HepG2 (cell line): ENCODE data around the gene ALK. TPM values are rescaled to one million over a fixed set of nuclear protein-coding genes. Genes with fewer than 3 reads are reported as not detected.

Experiments used
- ATAC-seq: fragments of 200-7000 bp; cut with Tn5 transposase; 3 replicates; pipeline ENCODE4 v1.9.1; 2020; ENCODE audit warnings: mild to moderate bottlenecking, moderate library complexity
- BruUV-seq: library from RNA; stranded (reverse); fragments of 400-500 nt; replicated peaks from 2 replicates; lab custom pipeline; 2021; lab: Mats Ljungman, UMichigan
- CTCF ChIA-PET: fragments of 300-600 bp; formaldehyde crosslinking; extraction: SDS; loops from one replicate; lab custom pipeline; 2021; ENCODE audit warnings: low total read pairs, inconsistent platforms, low intra/inter-chr PET ratio; lab: Yijun Ruan, JAX
- POLR2A ChIA-PET: fragments of 350-600 bp; sonication (Branson Sonifier 250); formaldehyde crosslinking; loops from one replicate; lab custom pipeline; 2020; ENCODE audit warnings: antibody characterized with exemption, inconsistent platforms; lab: Yijun Ruan, JAX
- DNase-seq: peaks from one replicate; pipeline ENCODE4 v3.0.0-alpha.2; 2015; ENCODE audit warnings: low spot score
- FAIRE-seq: peaks from 3 replicates; lab custom pipeline; 2011; peaks lifted over from hg19 to GRCh38; lab: Jason Lieb, UNC
- H2AFZ ChIP-seq: one replicate; pipeline ENCODE4 v1.6.1; 2011; ENCODE audit warnings: low read length, inconsistent platforms
- H3K27ac ChIP-seq: fragments of 300-600 bp; 3 replicates; pipeline ENCODE4 v1.8.0; 2011; ENCODE audit warnings: mixed run types, mild to moderate bottlenecking, mixed read lengths, low read length, inconsistent platforms; ENCODE audit not compliant: insufficient read depth; ENCODE audit errors: extremely low read length
- H3K27me3 ChIP-seq, 2 experiments: fragments of 200-600 bp in 1 of 2; 2 replicates in 1 of 2; 3 replicates in 1 of 2; pipeline versions ENCODE4 v1.6.0 to v1.8.0; 2011; ENCODE audit warnings: low read length in 2 of 2, mild to moderate bottlenecking in 2 of 2, moderate library complexity in 2 of 2, inconsistent platforms in 1 of 2; ENCODE audit not compliant: insufficient read depth in 2 of 2, control insufficient read depth in 1 of 2
- H3K36me3 ChIP-seq, 2 experiments: fragments of 200-600 bp in 1 of 2; replicated peaks in 1 of 2; 2 replicates in 1 of 2; 3 replicates in 1 of 2; pipeline versions ENCODE4 v1.5.1 to v1.8.0; 2011; ENCODE audit warnings: low read length in 2 of 2, inconsistent platforms in 1 of 2; ENCODE audit not compliant: insufficient read depth in 2 of 2, control insufficient read depth in 1 of 2
- H3K4me1 ChIP-seq: 2 replicates; pipeline ENCODE4 v1.5.1; 2012; ENCODE audit warnings: low read length, inconsistent platforms; ENCODE audit not compliant: insufficient read depth
- H3K4me2 ChIP-seq: 2 replicates; pipeline ENCODE4 v1.6.0; 2011; ENCODE audit warnings: low read depth, low read length, inconsistent platforms
- H3K4me3 ChIP-seq, 3 experiments: fragments of 200-600 bp in 1 of 3; sonication (generic), shearing (Covaris generic) in 1 of 3; replicated peaks in 1 of 3; 2 replicates each; pipeline ENCODE4 v1.5.1; 2011 to 2016; ENCODE audit warnings: low read length in 3 of 3, inconsistent platforms in 2 of 3, low read depth in 2 of 3, mild to moderate bottlenecking in 2 of 3, control low read depth in 1 of 3, mixed read lengths in 1 of 3; ENCODE audit not compliant: insufficient read depth in 1 of 3
- H3K79me2 ChIP-seq: one replicate; pipeline ENCODE4 v1.6.1; 2011; ENCODE audit warnings: low read length, inconsistent platforms; ENCODE audit not compliant: insufficient read depth
- H3K9ac ChIP-seq: 2 replicates; pipeline ENCODE4 v1.6.0; 2011; ENCODE audit warnings: mild to moderate bottlenecking, low read depth, low read length, inconsistent platforms; ENCODE audit not compliant: insufficient read depth
- H3K9me3 ChIP-seq: 2 replicates; pipeline ENCODE4 v1.5.1; 2012; ENCODE audit warnings: mild to moderate bottlenecking, low read length
- H4K20me1 ChIP-seq: 2 replicates; pipeline ENCODE4 v1.6.0; 2011; ENCODE audit warnings: inconsistent platforms, mild to moderate bottlenecking, low read length, moderate library complexity; ENCODE audit not compliant: insufficient read depth
- ATRX ChIP-seq: sonication (generic); formaldehyde crosslinking; IDR thresholded peaks from 2 replicates; pipeline ENCODE4 v1.4.0; 2020; ENCODE audit warnings: missing genetic modification reagents, borderline replicate concordance
- CBX5 ChIP-seq: sonication (generic); formaldehyde crosslinking; IDR thresholded peaks from 2 replicates; pipeline ENCODE4 v1.4.0; 2020; ENCODE audit warnings: missing genetic modification reagents, borderline replicate concordance
- CHD2 ChIP-seq: IDR thresholded peaks from 2 replicates; pipeline ENCODE4 v1.6.1; 2011; ENCODE audit warnings: low read depth, low read length, improper control_type of control experiment
- KAT2B ChIP-seq: fragments of 150-350 bp; IDR thresholded peaks from 2 replicates; pipeline ENCODE4 v1.6.1; 2014; ENCODE audit warnings: low read depth, low read length, borderline replicate concordance
- KLF13 ChIP-seq: sonication (generic); formaldehyde crosslinking; IDR thresholded peaks from 2 replicates; pipeline ENCODE4 v1.4.0; 2020; ENCODE audit warnings: mild to moderate bottlenecking, missing genetic modification reagents
- MIER2 ChIP-seq: IDR thresholded peaks from 2 replicates; pipeline ENCODE4 v1.6.1; 2016; ENCODE audit warnings: missing biosample characterization, missing genetic modification reagents
- NFATC3 ChIP-seq: sonication (generic); formaldehyde crosslinking; IDR thresholded peaks from 2 replicates; pipeline ENCODE4 v1.5.1; 2020; ENCODE audit warnings: mild to moderate bottlenecking, missing genetic modification reagents
- NR1H2 ChIP-seq: sonication (generic); formaldehyde crosslinking; IDR thresholded peaks from 2 replicates; pipeline ENCODE4 v1.8.1; 2022; ENCODE audit warnings: low read depth, missing genetic modification reagents, borderline replicate concordance
- RORA ChIP-seq: sonication (generic); formaldehyde crosslinking; IDR thresholded peaks from 2 replicates; pipeline ENCODE4 v1.5.0; 2020; ENCODE audit warnings: mild to moderate bottlenecking, missing genetic modification reagents, moderate library complexity
- ZFY ChIP-seq: sonication (generic); formaldehyde crosslinking; IDR thresholded peaks from 2 replicates; pipeline ENCODE4 v1.4.0; 2020; ENCODE audit warnings: missing genetic modification reagents
- ZNF280D ChIP-seq: sonication (generic); formaldehyde crosslinking; IDR thresholded peaks from 2 replicates; pipeline ENCODE4 v1.5.1; 2020; ENCODE audit warnings: mild to moderate bottlenecking, missing genetic modification reagents
- ZNF292 ChIP-seq: sonication (generic); formaldehyde crosslinking; IDR thresholded peaks from 2 replicates; pipeline ENCODE4 v1.8.1; 2022; ENCODE audit warnings: mild to moderate bottlenecking, low read depth, missing genetic modification reagents, borderline replicate concordance
- ZNF34 ChIP-seq: sonication (generic); formaldehyde crosslinking; IDR thresholded peaks from 2 replicates; pipeline ENCODE4 v1.4.0; 2020; ENCODE audit warnings: mild to moderate bottlenecking, missing genetic modification reagents, borderline replicate concordance
- ZNF564 ChIP-seq: sonication (generic); formaldehyde crosslinking; IDR thresholded peaks from 2 replicates; pipeline ENCODE4 v1.8.1; 2023; ENCODE audit warnings: mild to moderate bottlenecking, missing genetic modification reagents
- ZNF576 ChIP-seq: sonication (generic); formaldehyde crosslinking; IDR thresholded peaks from 2 replicates; pipeline ENCODE4 v1.4.0; 2020; ENCODE audit warnings: mild to moderate bottlenecking, missing genetic modification reagents
- ZNF703 ChIP-seq: sonication (generic); formaldehyde crosslinking; IDR thresholded peaks from 2 replicates; pipeline ENCODE4 v1.5.1; 2020; ENCODE audit warnings: missing genetic modification reagents, mild to moderate bottlenecking, moderate library complexity, borderline replicate concordance
- ZNF740 ChIP-seq: sonication (generic); formaldehyde crosslinking; IDR thresholded peaks from 2 replicates; pipeline ENCODE4 v1.4.0; 2020; ENCODE audit warnings: missing genetic modification reagents
- WGBS: methylation state at CpG from one replicate; pipeline ENCODE4 v1.1.6; 2017; ENCODE audit warnings: low lambda C conversion rate; 5-methylcytosine and 5-hydroxymethylcytosine counted together
- in situ Hi-C: cut with HindIII; loops from 2 replicates; pipeline ENCODE4 v1.10.0; 2017; ENCODE audit warnings: low pct_unique_long_range_greater_than_20kb; ENCODE audit not compliant: extremely low pct_ligation_motif_present
- intact Hi-C: fragments of 100-400 bp; cut with micrococcal nuclease; formaldehyde crosslinking; loops from one replicate; pipeline ENCODE4 v1.10.0; 2022; ENCODE audit not compliant: unreplicated experiment
- polyA plus RNA-seq, 8 experiments: library from polyadenylated mRNA; depleted of rRNA in 3 of 8; stranded (reverse) in 7 of 8; unstranded in 1 of 8; fragments of >200 nt; fragmentation: Illumina TruSeq in 4 of 8; extraction: Trizol in 4 of 8; gene quantifications; 2 replicates each; pipeline versions ENCODE4 v1.2.1 to v1.2.3, GENCODE V29; 2011 to 2016; ENCODE audit warnings: low read depth in 4 of 8, missing spikeins in 1 of 8, mixed read lengths in 1 of 8; ENCODE audit not compliant: insufficient read depth in 1 of 8
- total RNA-seq, 5 experiments: library from RNA; depleted of rRNA; stranded (reverse); fragments of >200 nt; fragmentation: Illumina TruSeq; extraction: Trizol; gene quantifications; 2 replicates each; pipeline ENCODE4 v1.2.3, GENCODE V29; 2016; ENCODE audit warnings: low read depth in 1 of 5

Gene ALK
- total and polyA plus RNA-seq, 2 of the 13 experiments (the other 11 are each of a cell fraction or from before 2014, with no cell fraction given): not detected

DNA sequence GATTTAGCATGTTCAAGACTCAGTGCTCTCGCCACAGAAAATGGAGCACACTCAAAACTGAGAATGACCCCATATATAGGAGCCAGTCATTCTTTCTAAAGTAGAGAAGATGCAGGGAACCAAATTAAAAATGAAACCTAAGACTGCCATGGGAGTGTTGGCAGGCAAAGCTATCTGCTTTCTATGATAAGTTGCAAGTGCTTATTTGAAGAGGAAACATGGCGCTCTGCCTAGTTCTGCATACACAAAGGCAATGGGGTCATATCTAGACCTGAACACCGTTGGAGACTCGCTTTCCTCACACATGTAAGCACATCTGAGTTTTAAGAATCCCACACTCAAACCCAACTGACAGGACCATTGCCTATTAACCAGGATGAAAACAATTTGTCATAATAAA, 292.5 kb downstream of the ALK start (continued):
- TF ChIP-seq KLF13 (no peak), MIER2 (no peak)

DNA sequence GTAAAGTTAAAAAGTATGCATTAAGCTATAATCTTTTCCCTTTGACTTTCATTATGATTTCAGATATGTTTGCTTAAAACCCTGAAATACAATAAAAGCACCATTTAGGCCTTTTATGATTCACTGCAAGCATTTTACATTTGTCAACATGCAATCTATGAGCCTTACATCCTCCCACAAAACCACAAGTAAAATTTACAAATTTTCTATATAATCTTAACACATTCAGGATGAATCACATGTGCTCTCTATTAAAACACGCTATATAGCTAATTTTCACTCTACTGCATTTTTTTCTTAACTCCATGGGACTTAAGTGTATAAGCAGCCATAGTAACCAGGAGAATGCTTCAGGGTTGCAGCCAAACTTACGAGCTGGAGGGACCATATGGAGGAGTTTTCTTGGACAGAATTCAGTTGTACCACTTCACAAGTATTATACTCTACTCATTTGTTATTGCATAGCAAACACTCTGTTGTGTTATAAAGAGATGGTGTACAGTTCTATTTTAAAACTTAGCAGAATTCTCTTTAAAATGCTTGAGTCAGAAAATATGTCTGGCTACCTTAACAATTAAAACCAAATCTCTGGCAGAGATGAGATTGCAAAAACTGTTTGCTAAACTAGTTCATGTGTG, 293.2 kb downstream of the ALK start:
- Histone ChIP-seq H3K9ac (no peak overlapping the region), H3K36me3 (no peaks in the 10 kb centered on the region), H3K79me2 (no peaks in the 10 kb centered on the region), H3K4me1 (no peaks in the 10 kb centered on the region), H3K4me3 (no peak overlapping the region), H3K27me3 (peaks cover 0 to 10% of the 10 kb centered on the region in 2 experiments; a peak in 3 of 5 replicates), H4K20me1 (no peaks in the 10 kb centered on the region), H2AFZ (no peak overlapping the region), H3K4me2 (no peak overlapping the region)
- no peak for DNase-seq
- intact Hi-C loops (no loop called here), in situ Hi-C loops (no loop called here)
- no peak for ATAC-seq
- no TSS peak for BruUV-seq
- FAIRE-seq: no peak
- POLR2A ChIA-PET: no interaction called here
- no peak for TF ChIP-seq RORA (CRISPR knock-in tag)
- no peak for TF ChIP-seq ZNF280D (CRISPR knock-in tag)
- no peak for TF ChIP-seq NR1H2 (CRISPR knock-in tag)
- no peak for TF ChIP-seq CHD2
- no peak for TF ChIP-seq ZNF34
- no peak for TF ChIP-seq KAT2B
- no peak for TF ChIP-seq ZNF564
- TF ChIP-seq NFATC3: no peak
- no peak for TF ChIP-seq ZNF292
- no peak for TF ChIP-seq KLF13
- TF ChIP-seq ZNF703 (CRISPR knock-in tag): no peak
- no peak for TF ChIP-seq ZNF740 (CRISPR knock-in tag)
- TF ChIP-seq ZNF576 (CRISPR knock-in tag): no peak
- TF ChIP-seq ZFY (CRISPR knock-in tag): no peak
- no peak for TF ChIP-seq CBX5 (CRISPR knock-in tag)
- TF ChIP-seq ATRX (CRISPR knock-in tag): no peak
- TF ChIP-seq, all 625 proteins: peak for 0
- H3K27ac ChIP-seq: no peak overlapping the region
- 0% methylated on average over 2 of the region's 2 CpGs for WGBS
- CTCF ChIA-PET: no interaction called here
- no peaks in the 10 kb centered on the region for H3K9me3 ChIP-seq
